ENCODE results near the gene TMEM203.

DNA sequence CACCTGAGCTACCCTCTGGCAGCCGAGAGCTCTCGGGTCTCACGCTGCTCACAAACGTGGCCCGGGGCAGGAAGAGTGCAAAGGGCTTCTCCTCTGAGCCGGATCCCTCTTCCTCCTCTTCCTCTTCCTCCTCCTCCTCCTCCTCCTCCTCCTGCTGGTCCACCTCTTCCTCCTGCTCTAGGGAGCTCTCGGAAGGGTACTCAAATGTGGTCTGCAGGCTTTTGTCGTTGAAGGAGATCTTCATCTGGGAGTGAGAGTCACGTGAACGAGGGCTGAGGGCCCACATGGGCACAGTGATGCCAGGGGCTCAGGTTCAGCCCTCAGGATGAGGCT lies 13.0 kb downstream of the TMEM203 start:
- TF ChIP-seq, protein P1, sequence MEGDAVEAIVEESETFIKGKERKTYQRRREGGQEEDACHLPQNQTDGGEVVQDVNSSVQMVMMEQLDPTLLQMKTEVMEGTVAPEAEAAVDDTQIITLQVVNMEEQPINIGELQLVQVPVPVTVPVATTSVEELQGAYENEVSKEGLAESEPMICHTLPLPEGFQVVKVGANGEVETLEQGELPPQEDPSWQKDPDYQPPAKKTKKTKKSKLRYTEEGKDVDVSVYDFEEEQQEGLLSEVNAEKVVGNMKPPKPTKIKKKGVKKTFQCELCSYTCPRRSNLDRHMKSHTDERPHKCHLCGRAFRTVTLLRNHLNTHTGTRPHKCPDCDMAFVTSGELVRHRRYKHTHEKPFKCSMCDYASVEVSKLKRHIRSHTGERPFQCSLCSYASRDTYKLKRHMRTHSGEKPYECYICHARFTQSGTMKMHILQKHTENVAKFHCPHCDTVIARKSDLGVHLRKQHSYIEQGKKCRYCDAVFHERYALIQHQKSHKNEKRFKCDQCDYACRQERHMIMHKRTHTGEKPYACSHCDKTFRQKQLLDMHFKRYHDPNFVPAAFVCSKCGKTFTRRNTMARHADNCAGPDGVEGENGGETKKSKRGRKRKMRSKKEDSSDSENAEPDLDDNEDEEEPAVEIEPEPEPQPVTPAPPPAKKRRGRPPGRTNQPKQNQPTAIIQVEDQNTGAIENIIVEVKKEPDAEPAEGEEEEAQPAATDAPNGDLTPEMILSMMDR (IDR thresholded peaks at IDR 0.05): no peak
- no peak for TF ChIP-seq EP300 (IDR thresholded peaks at IDR 0.05)

All from tibial nerve (tissue), 4 donors.